Activated CD8-positive, alpha-beta memory T cell treated with anti-CD3 and anti-CD28 coated beads for 48 hours (primary cell): ENCODE data around the gene TAS2R19.

Source experiments
- DNase-seq, 3 experiments: peaks; one replicate each; pipeline ENCODE4 v3.0.0-alpha.2; 2020; ENCODE audit warnings: low read depth in 2 of 3, low spot score in 2 of 3

The TAS2R19 gene

GRCh38 chr12:10994307-10994706 lies 28.1 kb downstream of the TAS2R19 start:
- DNase-seq, result no peak

- no peak for DNase-seq
Measured at GRCh38 chr12:10989107-10989506, 33.3 kb downstream of the TAS2R19 start.

DNA sequence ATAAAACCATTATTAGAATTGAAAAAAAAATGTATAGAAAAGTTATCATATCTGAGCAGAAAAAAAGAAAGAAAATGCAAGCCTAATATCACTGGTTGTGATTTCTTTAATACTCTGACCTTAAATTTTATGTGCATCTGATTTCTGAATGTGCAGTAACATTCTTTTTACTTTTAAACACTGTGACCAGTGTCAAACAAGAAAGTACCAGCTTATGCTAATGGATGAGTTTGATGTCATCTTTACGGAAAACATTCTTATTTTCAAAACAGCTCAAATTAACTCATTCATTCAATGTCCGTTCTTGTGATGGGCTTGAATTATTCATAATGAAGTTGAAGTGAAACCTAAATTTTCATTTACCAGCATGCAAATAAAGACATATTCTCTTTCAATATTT lies 35.6 kb downstream of the TAS2R19 start, which contains the start of gene TAS2R50:
Gene TAS2R50, minus strand, starts transcription at position 101 of the 400 bp plus-strand sequence. Its CDS starts 52 bp downstream, at position 49.
- DNase-seq, result no peak

DNA sequence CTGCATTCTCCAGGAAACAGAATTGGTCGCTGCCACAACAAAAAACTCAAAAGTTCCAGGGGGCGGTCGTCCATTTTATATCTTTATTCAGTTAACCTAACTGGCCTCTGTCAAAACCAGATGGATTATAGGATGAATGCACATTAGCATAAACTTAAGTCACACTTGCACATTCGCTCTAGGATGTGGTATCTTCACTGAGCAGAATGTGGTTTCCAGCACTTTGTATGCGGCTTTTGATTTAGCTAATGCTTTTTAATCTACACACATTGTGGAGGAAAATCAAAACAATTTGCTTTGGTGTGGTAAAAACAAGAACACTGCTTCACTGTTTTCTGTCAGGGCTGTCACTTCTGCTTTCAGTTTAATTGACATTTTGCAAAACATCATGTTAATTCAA lies 40.2 kb downstream of the TAS2R19 start:
- no peak for DNase-seq

DNA sequence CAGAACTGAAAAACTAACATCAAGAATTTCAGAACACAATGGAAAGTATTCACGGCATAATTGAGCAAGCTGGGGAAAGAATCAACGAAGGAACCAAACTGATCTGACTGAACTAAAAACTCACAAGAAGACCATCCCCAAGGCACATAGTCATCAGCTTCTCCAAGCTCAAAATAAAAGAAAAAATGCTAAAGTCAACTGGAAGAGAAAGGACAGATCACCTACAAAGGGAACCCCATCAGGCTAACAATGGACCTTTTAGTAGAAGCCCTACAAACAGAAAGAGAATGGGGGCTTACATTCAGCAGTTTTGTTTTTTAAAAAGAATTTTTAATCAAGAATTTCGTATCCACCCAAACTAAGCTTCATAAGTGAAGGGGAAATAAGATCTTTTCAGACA lies 47.5 kb downstream of the TAS2R19 start:
- DNase-seq, result no peak
